Measurements from ENCODE around the gene ZNF354B. TPM values are rescaled to one million over a fixed set of nuclear protein-coding genes. Genes with fewer than 3 reads are reported as not detected.
"Not testable (repeated sequence)": the region's sequence is repeated elsewhere in the genome, so short reads cannot be mapped to it uniquely, and the experiment has no call there.

Gene ZNF354B
- total and polyA plus RNA-seq, 3 donors from 2014 or later, result 6.5 to 30.8 (median 24.3) TPM

- TF ChIP-seq POLR2A (IDR thresholded peaks at IDR 0.05) (no peak), CTCF (IDR thresholded peaks at IDR 0.05) (no peak)
- DNase-seq, result no peak
- no peaks in the 10 kb centered on the region for H3K36me3 ChIP-seq (ENCODE audit: low read depth, missing control alignments)
- intact Hi-C loops (cut with DNase I; ENCODE audit: low total_unique reads), result no loop called here
- WGBS, 2 donors, result 92 to 94% methylated on average over 4 of the region's 4 CpGs
- no peaks in the 10 kb centered on the region for H3K4me1 ChIP-seq
- no peak overlapping the region for H3K4me3 ChIP-seq
- no peaks in the 10 kb centered on the region for H3K9me3 ChIP-seq
- H3K27me3 ChIP-seq, result no peaks in the 10 kb centered on the region
- no peak overlapping the region for H3K27ac ChIP-seq
These were observed 23.1 kb upstream of the ZNF354B start for GRCh38 chr5:178836628-178837027.

- 74 to 83% methylated on average over 14 to 28 of the region's 28 CpGs for WGBS, 2 donors
- H3K36me3 ChIP-seq (ENCODE audit: low read depth, missing control alignments); H3K4me1 ChIP-seq; H3K27ac ChIP-seq; H3K9me3 ChIP-seq; H3K27me3 ChIP-seq; intact Hi-C loops (cut with DNase I; ENCODE audit: low total_unique reads); H3K4me3 ChIP-seq; DNase-seq: not testable (repeated sequence)
These were observed 20.9 kb upstream of the ZNF354B start for GRCh38 chr5:178838695-178839318.

GRCh38 chr5:178839319-178839704 is 20.4 kb upstream of the ZNF354B start:
- H3K9me3 ChIP-seq, result no peaks in the 10 kb centered on the region
- no peaks in the 10 kb centered on the region for H3K4me1 ChIP-seq
- intact Hi-C loops (cut with DNase I; ENCODE audit: low total_unique reads), result no loop called here
- peak; percentile 76 for DNase-seq
- H3K36me3 ChIP-seq (ENCODE audit: low read depth, missing control alignments), result no peaks in the 10 kb centered on the region
- 32% methylated on average over 6 of the region's 6 CpGs; no CpG with 5 or more reads in 1 of the 2 donors for WGBS, 2 donors
- no peak overlapping the region for H3K4me3 ChIP-seq
- no peaks in the 10 kb centered on the region for H3K27me3 ChIP-seq
- TF ChIP-seq CTCF (IDR thresholded peaks at IDR 0.05) (peak; percentile 27 to 48 (median 44)), POLR2A (IDR thresholded peaks at IDR 0.05) (no peak)
- H3K27ac ChIP-seq, result no peak overlapping the region

GRCh38 chr5:178840399-178840798 is 19.4 kb upstream of the ZNF354B start:
- H3K36me3 ChIP-seq (ENCODE audit: low read depth, missing control alignments); H3K27ac ChIP-seq; DNase-seq; H3K4me3 ChIP-seq; H3K4me1 ChIP-seq; intact Hi-C loops (cut with DNase I; ENCODE audit: low total_unique reads); H3K9me3 ChIP-seq; H3K27me3 ChIP-seq: not testable (repeated sequence)
- WGBS, 2 donors, result 68 to 91% methylated on average over 10 to 11 of the region's 11 CpGs

DNA sequence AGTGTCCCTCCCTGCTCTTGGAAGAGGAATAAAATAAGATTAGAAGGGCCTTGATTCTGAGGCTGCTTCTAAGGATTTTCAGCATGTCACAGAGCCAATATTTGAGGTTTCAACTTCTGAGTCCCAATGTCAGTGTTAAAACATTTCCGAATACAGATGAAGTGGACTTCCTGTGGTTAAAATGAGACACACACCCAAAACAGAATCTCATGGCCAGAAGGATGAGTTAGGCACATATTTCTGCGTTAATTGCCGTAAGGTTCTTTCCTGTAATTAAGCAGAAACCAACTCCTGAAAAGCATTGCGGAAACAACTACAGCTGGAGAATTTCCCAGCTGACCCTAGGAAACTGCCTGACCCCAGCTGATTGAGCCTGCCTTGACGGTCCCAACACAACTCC is 10.4 kb upstream of the ZNF354B start:
- no peak for TF ChIP-seq CTCF (IDR thresholded peaks at IDR 0.05)
- TF ChIP-seq POLR2A (IDR thresholded peaks at IDR 0.05), result no peak
- Histone ChIP-seq H3K4me3 (no peak overlapping the region), H3K27me3 (no peaks in the 10 kb centered on the region), H3K9me3 (no peaks in the 10 kb centered on the region), H3K36me3 (ENCODE audit: low read depth, missing control alignments) (no peaks in the 10 kb centered on the region), H3K27ac (no peak overlapping the region), H3K4me1 (no peaks in the 10 kb centered on the region)
- no peak for DNase-seq
- WGBS, 2 donors, result 78 to 79% methylated on average over 5 of the region's 5 CpGs
- intact Hi-C loops (cut with DNase I; ENCODE audit: low total_unique reads), result no loop called here

DNA sequence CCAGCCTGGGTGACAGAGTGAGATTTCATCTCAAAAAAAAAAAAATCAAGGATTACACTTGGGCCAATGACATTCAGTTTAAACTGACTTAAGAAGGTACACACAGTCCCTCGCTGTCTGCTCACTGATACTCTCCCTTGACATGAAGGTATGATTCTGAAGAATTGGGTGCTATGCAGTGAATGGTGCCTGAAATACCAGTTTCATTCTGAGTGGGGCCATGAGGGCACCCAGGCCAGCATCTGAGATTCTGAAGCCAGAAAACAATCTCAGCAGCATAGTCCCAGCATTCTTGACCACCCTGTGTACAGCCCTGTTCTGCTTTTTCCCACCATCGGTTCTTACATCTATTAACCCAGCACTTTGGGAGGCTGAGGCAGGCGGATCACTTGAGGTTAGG is 7.8 kb upstream of the ZNF354B start:
- Histone ChIP-seq H3K4me1 (no peaks in the 10 kb centered on the region), H3K27ac (no peak overlapping the region), H3K27me3 (no peaks in the 10 kb centered on the region), H3K4me3 (no peak overlapping the region), H3K9me3 (no peaks in the 10 kb centered on the region), H3K36me3 (ENCODE audit: low read depth, missing control alignments) (no peaks in the 10 kb centered on the region)
- no peak for TF ChIP-seq POLR2A (IDR thresholded peaks at IDR 0.05)
- TF ChIP-seq CTCF (IDR thresholded peaks at IDR 0.05), result no peak
- 90 to 99% methylated on average over 3 of the region's 3 CpGs for WGBS, 2 donors
- intact Hi-C loops (cut with DNase I; ENCODE audit: low total_unique reads), result no loop called here
- no peak for DNase-seq

All from testis (tissue), 3 donors.